HG03139 (cell line): ENCODE results near the gene HIC2.
"Not testable (repeated sequence)": the region's sequence is repeated elsewhere in the genome, so short reads cannot be mapped to it uniquely, and the experiment has no call there.

Experiments used
- ATAC-seq: cut with Tn5 transposase; IDR thresholded peaks from one replicate; pipeline ENCODE4 v1.9.1; 2021; ENCODE audit not compliant: unreplicated experiment

The HIC2 gene, protein sequence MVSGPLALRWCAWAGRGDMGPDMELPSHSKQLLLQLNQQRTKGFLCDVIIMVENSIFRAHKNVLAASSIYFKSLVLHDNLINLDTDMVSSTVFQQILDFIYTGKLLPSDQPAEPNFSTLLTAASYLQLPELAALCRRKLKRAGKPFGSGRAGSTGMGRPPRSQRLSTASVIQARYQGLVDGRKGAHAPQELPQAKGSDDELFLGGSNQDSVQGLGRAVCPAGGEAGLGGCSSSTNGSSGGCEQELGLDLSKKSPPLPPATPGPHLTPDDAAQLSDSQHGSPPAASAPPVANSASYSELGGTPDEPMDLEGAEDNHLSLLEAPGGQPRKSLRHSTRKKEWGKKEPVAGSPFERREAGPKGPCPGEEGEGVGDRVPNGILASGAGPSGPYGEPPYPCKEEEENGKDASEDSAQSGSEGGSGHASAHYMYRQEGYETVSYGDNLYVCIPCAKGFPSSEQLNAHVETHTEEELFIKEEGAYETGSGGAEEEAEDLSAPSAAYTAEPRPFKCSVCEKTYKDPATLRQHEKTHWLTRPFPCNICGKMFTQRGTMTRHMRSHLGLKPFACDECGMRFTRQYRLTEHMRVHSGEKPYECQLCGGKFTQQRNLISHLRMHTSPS

DNA sequence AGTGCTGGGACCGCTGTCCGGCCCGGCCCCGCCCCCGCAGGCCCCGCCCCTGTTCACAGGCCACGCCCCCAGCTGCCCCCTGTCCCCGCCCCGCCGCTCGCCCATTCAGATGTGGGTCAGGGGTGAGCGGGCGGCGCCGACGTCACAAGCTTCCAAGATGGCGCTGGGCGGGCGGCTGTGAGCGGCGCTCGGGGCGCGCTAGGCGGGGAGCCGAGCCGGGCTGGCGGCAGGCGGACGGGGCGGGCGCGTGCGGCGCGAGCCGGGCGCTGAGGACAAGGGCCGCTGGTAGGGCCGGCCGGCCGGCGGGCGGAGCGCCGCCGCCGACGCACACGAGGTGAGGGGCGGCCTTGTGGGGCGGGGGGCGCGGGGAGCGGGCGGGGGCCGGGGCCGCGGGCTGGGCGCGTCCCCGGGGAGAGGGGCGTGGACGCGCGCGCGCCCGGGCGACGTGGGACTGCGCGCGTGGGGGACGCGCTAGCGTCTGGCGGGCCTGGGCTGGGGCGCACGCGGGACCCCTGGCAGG, at the start of gene HIC2:
Gene HIC2, plus strand, starts transcription at position 145 of the 520 bp plus-strand sequence. CDS start 25,461 bp downstream, outside the sequence.
- peak; percentile 66 for ATAC-seq

DNA sequence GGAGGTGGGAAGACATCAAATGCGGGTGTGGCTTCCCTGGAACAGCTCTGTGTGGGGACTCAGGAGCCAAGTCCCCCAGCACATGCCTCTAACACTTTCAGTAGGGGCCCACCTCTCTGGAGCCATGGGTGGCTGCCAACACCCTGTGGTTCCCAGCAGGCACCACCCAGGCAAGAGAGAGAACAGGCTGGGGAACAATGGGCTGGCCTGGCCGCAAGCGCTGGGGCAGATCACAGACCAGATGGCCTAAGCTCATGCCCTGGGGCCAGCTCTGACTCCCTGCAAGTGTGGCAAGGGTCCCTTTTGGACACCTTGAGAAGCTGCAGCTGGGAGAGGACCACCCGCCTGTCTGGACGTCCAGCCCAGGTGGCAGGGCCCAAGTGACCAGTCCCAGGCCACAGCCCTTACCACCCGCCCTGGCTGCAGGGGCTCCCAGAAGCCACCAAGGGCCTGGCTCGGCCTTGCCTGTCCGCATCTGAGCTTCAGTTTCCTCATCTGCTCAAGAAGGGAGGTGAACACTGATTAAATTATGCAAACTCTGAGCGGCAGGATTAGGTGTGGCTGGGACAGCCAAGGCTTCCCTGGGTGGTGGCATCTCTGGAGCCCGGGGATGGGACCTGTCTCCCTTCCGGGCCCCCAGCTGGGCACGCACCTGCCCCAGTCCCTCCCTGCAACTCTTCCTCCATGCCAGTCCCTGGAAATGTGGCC, 48.4 kb upstream of the HIC2 start:
- ATAC-seq, result not testable (repeated sequence)

DNA sequence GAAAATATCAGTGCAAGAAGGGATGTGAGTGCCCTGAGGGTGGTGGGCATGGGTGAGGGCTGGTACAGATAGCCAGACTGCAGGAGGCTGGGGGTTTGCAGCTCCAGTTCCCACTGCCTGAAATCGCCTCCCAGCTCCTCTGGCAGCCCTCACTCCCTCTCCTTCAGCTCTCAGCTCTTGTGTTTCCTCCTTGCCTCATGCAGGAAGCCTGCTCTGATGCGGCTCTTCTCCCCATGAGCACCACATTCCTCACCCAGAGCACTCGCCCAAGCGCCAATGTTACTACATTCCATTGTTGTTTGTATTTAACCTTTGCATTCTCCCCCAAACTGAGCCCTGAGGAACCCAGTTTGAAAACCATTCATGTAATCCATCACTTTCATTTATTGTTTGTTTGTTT, 41.3 kb upstream of the HIC2 start:
- not testable (repeated sequence) for ATAC-seq

DNA sequence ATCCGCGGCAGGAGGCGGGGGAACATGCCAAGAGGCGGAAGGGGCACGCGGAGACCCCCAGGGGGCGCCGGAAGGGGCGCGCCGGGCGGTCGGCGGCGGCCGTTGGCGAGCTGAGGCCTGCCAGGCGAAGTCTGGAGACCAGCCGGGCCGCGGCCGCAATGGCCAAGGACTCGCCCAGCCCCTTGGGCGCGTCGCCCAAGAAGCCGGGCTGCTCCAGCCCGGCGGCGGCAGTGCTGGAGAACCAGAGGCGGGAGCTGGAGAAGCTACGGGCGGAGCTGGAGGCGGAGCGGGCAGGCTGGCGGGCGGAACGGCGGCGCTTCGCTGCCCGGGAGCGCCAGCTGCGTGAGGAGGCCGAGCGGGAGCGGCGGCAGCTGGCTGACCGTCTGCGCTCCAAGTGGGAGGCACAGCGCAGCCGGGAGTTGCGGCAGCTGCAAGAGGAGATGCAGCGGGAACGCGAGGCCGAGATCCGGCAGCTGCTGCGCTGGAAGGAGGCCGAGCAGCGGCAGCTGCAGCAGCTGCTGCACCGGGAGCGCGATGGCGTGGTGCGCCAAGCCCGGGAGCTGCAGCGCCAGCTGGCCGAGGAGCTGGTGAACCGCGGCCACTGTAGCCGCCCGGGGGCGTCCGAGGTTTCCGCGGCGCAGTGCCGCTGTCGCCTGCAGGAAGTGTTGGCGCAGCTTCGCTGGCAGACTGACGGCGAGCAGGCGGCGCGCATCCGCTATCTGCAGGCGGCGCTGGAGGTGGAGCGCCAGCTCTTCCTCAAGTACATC, 33.3 kb upstream of the HIC2 start, which contains the start of gene RIMBP3B:
Gene RIMBP3B, plus strand, starts transcription at position 51 of the 767 bp plus-strand sequence. Its CDS starts 108 bp downstream, at position 159.
- ATAC-seq, result peak; percentile 60

DNA sequence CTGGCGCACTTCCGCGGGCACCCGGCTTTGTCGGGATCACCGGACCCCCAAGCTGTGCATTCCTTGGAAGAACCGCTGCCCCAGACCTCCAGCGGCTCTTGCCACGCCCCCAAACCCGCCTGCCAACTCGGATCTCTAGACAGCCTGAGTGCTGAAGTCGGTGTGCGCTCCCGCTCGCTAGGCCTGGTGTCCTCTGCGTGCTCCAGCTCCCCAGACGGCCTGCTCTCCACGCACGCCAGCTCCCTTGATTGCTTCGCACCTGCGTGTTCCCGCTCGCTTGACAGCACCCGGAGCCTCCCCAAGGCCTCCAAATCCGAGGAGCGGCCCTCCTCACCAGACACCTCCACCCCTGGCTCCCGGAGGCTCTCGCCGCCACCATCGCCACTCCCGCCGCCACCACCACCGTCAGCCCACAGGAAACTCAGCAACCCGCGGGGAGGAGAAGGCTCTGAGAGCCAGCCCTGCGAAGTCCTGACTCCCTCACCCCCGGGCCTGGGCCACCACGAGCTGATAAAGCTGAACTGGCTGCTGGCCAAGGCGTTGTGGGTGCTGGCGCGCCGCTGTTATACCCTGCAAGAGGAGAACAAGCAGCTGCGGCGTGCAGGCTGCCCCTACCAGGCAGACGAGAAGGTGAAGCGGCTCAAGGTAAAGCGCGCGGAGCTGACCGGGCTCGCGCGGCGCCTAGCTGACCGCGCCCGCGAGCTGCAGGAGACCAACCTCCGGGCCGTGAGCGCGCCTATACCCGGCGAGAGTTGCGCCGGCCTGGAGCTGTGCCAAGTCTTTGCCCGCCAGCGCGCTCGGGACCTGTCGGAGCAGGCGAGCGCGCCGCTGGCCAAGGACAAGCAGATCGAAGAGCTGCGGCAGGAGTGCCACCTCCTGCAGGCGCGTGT, 32.5 kb upstream of the HIC2 start:
- ATAC-seq, result peak; percentile 29

DNA sequence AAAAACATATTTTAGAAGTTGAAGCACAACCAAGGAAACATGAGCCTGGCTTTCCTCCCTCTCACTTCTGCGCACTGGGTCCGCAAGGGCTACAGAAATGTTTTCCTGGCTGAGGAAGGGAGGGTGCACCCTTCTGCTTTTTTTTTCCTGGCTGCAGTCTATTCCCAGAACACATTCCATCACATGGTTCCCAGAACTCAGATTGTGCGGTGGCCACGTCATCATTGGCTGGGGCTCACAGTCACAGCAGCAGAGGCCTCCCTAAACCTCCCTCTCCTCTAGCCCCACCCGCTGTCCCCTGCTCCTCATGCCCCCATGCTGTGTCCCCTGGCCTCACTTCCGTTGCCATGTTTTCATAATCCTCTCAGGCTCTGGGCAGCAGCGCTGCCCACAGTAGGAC, 27.7 kb upstream of the HIC2 start:
- not testable (repeated sequence) for ATAC-seq

DNA sequence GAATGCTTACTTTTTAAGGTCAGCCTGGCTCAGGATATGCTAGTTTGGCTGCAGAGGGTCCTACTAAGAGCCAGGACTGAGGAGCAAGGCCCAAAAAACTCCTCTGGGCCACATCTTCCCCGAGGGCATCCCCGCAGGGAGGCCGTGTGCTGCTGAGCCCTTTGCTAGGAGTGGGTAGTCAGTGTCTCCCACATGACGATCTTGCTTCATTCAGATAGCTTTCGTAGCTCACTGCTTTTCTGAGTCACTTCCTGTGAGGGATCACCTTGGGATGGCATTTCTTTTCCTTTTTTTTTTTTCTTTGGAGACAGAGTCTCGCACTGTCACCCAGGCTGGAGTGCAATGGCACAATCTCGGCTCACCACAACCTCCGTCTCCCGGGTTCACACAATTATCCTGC, 27.2 kb upstream of the HIC2 start:
- ATAC-seq, result not testable (repeated sequence)

DNA sequence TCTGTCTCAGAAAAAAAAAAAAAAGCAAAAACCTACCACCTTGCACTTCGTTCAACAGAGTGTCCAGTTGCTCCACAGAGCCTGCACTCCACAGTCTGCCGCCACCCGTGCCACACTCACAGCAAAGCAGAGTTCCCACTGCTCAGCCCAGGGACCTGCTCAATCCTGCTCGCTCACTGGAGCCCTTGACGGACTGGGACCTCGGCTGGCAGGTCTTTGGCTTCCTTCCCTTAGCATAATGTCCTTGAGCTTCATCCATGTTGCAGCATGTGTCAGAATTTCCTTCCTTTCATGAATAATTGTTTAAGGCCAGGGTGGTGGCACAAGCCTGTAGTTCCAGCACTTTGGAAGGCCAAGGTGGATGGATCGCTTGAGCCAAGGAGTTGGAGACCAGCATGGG, 22.6 kb upstream of the HIC2 start:
- not testable (repeated sequence) for ATAC-seq

DNA sequence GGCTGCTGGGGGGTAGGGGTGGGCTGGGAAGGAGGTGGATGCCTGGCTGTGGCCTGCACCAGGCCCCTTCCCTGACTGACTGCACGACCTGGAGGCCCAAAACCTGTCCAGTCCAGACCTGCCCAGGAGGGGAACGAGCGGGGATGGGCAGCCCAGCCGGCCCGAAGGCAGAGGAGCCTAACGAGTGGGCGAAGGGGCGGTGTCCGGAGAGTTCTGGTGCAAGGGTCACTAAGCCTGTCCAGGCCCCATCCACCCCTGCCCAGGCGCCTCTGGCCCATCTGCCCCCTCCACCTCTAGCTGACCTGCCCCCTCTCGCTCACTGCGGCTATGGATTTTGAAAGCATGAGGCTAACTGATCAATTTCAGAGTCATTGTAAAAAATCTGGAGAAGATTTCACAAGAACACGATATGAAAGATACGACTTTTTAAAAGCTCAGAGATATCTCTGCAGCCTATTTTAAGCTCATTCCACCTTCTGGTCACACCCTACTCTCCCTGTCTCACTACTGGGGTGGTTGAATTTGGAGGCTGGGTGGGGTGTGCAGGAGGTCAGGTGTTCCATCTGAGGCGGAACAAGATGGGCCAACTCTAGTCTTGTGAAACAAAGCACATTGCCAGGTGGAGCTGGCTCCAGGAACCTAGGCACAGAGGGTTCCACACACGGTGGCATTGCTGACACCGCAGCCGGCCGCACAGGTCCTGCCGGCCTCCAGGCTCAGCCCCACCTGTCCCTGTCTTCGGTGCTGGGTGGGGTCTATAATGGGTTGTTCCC, 15.8 kb upstream of the HIC2 start:
- ATAC-seq, result not testable (repeated sequence)

DNA sequence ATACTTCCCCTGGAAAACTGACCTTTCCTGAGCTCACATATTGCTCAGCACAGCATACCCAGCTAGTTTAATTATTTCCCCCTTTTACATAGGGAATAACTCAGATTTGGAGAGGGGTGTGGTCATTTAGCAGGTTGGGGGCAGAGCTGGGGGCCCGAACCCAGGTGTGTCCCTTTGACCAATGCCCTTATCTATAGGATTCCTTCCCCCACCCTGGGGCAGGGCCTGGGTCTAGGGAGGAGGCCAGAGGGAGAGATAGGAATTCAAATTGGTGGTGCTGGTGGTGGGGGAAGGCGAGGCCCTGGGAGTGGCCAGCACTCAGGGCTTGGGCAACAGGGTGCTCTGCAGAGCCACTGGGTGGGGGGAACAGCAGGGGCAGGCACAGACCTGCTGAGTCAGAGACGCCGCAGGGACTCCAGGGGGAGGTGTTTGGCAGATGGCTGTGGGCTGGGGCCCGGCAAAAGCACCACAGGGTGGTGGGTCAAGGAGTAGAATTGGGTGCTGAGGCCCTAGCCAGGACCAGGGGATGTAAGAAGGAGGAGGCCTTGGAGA, 14.3 kb upstream of the HIC2 start:
- not testable (repeated sequence) for ATAC-seq

DNA sequence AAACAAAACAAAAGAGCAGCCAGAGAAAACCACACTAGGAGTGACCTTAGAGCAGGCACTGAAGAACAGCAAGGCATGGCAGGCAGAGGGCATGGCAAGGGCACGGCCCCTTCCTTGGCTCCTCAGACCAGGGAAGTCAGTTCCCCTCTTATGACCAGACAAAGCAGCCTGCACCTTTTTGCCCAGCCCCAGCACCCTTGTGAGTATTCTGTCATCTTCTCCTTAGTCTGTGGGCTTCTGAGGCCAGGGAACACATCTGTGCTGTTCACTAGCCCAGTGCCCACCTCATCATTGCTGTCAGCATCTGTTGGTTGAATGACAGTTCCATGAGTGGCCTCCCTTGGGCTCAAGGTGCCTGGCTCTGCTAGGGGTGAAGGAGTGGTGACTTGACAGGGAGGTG, 10.0 kb upstream of the HIC2 start:
- not testable (repeated sequence) for ATAC-seq

DNA sequence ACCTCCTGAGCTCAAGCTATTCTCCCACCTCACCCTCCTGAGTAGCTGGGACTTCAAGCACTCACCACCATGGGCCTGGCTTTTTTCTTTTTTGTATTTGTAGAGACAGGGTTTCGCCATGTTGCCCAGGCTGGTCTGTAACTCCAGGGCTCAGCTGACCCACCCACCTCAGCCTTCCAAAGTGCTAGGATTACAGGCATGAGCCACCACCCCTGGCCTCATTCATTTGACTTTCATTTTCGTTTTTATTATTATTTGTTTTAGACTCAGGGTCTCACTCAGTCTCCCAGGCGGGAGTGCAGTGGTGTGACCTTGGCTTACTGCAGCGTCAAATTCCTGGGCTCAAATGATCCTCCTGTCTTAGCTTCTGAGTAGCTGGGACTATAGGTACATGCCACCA, 9.4 kb upstream of the HIC2 start:
- not testable (repeated sequence) for ATAC-seq

DNA sequence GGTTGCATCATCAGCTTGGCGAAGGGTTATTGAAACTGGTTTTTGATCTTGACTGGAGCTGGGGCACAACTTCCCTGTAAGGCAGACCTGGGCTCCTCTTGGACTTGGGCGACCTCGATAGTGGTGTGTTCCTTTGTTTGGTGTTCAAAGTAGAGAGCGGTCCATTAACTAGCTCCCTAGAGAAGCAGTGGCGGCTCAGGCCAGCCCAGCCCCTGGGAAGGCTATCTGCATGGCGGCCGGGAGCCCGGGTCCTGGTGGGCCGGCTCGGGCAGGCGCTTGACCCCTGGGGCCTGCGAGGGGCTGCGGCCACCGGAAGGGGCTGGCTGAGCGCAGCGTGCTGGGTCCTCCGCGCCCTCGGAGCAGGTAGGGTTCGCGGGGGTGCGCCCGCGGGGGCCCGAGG, 796 bp upstream of the HIC2 start:
- ATAC-seq, result not testable (repeated sequence)

DNA sequence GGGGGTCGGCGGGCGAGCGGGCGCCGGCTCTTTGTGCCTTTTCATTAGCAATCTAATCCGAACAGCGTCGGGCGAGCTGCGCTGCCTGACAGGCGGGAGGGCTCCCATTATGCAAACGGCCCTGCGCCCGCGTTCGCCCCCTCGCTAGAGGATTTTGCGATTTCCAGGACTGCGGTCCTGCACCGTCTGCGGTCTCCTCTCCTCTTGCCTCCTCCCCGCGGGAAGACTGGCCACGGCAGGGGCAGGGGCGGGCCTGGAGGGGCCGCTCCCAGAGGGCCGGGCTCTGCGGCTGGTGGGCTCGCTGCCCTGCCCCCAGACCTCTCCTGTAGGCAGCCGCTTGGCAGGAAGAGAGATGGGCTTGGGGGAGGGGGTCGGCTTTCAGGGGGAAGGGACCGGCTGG, 682 bp downstream of the HIC2 start:
- ATAC-seq, result peak; percentile 11

DNA sequence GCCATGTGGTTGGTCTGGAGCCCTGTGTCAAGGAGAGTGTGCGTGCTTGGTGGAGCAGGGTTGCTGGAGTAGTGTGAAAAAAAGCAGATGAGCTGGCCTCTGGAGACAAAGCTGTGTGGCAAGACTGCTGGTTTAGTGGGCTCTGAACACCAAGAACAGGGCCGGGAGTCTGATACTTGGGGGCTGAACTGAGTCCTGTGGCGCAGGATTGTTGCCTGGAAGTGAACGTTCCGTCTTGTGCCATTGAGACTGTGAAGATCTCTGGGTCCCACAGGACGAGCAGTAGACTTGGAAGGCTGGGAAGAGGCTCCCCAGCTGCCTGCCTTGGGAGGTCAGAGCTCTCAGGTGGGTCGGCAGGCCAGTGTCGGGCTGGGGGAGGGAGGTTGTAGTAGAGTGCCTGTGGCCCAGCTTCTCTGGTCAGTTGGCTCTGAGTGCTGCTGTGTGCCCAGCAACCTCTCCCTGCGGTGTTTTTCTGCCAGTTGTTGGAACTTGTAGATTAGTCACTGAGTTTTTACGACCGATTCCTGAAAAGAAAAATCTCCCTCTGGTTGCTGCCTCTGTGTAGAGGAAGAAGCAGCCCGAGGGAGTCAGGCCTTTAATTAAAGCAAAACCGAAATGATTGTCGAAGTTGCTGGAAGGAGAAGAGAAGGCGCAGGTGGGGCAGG, 1.9 kb downstream of the HIC2 start:
- not testable (repeated sequence) for ATAC-seq

DNA sequence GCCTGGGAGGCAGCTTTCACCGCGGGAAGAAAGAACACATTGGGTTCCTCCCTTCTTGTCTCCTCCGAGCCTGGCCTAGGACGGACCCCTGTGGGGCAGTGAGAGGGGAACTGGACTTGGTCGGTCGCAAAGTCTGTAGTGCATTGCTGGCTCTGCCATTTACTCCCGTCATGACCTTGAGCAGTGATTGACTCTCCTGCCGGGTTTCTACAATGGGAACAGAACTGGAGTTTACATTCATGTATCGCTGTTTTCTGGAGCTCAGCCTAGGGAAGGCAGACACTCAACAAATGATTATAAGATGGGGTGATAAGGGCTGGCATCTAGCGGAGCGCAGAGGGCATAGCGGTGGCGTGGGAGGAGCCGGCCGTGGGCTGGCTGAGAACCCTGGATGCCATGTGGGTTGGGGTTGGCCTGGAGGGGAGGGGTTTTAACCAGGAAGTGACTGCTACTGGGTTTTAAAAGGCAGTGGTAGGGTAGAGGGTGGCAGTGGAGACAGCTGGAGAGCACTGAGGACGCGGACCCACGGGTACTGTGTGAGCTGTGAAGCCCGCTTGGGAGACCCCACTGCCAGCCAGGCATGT, 3.1 kb downstream of the HIC2 start:
- not testable (repeated sequence) for ATAC-seq

DNA sequence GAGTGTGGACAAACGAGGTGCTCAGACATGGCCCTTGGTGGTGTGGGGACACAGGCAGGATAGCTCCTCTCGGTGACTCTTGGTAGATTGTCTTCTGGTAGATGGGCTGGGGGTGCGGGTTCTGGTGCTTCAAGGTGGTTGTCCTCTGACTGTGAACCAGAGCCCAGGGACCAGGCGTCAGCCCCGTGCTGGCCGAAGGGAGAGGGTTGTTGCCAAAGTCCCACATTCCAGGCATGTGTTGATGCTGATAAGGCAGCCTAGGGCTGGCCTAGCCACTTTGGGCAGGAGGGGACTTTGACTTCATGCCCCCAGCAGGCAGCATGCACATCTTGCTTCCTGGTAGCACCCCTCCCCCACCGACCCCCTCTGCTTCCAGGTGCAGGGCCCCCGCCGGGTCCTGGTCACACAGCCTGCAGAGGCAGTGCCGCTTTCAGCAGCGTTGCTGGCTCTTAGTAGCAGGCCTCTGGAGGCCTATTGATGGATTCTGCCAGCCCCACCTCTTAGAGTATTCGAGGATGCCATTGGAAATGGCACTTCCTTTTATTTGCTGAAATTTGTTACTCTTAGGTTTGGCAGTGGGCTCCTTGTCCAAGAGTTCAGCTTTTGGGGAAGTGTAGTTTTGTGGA, 7.0 kb downstream of the HIC2 start:
- not testable (repeated sequence) for ATAC-seq
